ENCODE data around the gene GPR37L1.

- TF ChIP-seq, protein P1, sequence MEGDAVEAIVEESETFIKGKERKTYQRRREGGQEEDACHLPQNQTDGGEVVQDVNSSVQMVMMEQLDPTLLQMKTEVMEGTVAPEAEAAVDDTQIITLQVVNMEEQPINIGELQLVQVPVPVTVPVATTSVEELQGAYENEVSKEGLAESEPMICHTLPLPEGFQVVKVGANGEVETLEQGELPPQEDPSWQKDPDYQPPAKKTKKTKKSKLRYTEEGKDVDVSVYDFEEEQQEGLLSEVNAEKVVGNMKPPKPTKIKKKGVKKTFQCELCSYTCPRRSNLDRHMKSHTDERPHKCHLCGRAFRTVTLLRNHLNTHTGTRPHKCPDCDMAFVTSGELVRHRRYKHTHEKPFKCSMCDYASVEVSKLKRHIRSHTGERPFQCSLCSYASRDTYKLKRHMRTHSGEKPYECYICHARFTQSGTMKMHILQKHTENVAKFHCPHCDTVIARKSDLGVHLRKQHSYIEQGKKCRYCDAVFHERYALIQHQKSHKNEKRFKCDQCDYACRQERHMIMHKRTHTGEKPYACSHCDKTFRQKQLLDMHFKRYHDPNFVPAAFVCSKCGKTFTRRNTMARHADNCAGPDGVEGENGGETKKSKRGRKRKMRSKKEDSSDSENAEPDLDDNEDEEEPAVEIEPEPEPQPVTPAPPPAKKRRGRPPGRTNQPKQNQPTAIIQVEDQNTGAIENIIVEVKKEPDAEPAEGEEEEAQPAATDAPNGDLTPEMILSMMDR (IDR thresholded peaks at IDR 0.05), result no peak
- TF ChIP-seq ZFX (IDR thresholded peaks at IDR 0.05; ENCODE audit: borderline replicate concordance), result no peak
Observed at GRCh38 chr1:202123336-202123813, 658 bp downstream of the GPR37L1 start.

Data from 22Rv1 (cell line).